ENCODE measurements around the gene OLA1.
A peak's percentile ranks its signal among the peaks of the same experiment; 100 is the strongest.

OLA1 gene

GRCh38 chr2:174059884-174060244 lies 188.5 kb downstream of the OLA1 start:
- no peak for DNase-seq

DNA sequence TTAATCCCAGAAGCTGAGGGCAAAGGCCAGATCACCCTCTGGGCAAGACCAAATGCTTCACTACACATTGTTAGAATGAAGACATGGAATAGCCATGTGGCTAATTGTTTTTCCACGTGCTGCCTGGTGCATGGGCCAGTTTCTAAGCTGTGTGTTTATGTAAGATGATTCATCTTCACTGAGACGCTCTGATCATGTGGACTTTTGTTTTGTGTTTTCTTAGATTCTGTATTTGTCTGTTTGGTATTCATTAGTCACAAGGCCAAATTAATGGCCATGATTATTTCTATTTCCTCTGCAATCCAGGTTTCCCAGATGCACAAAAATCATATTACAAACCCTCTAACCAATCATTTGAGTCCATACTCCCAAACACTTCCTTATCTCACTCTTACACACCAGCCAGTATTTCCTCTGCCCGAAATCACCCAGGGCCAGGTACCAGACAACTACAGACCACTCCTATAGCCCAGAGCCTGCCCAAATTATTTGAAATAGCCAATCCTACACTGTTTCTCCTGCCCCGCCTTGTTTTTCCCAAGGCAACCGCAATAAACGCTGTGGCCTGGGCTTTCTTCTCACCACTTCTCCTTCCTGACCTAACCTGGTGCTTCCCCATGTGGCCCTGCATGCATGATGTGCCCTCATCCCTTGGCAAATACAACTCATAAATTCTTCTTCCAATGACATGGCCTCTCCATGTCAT lies 189.0 kb downstream of the OLA1 start:
- DNase-seq = no peak

DNA sequence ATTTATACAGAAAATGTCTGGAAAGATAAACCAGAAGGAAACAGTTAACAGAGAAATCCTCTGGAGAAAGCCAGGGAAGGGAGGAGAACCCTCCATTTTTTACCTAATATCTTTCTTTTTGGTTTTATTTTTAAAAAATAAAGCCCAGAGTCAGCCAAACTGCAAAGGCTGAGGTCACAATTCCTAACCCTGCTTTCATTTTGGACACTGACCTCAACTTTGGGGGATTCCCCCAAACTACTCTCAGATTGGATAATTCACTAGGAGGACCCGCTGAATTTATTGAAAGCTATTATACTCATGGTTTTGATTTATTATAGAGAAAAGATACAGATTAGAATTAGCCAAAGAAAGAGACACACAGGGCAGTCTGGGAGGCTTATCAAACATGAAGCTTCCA lies 189.9 kb downstream of the OLA1 start:
- no peak for DNase-seq

GRCh38 chr2:174058026-174058425 lies 190.3 kb downstream of the OLA1 start:
- DNase-seq = no peak

DNA sequence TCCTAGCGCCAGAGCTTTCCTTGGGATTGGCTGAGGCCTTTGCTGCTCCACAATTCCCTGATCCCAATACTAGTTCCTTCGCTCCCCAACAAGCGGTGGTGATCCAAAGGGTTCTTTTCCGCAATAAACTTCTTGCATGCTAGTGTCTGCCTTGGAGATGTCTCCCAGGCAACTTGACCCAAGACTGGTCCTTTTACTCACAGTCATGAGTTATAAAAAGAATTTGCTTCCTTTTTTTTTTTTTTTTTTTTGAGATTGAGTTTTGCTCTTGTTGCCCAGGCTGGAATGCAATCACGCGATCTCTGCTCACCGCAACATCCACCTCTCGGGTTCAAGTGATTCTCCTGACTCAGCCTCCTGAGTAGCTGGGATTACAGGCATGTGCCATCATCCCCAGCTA lies 193.4 kb downstream of the OLA1 start:
- no peak for DNase-seq

DNA sequence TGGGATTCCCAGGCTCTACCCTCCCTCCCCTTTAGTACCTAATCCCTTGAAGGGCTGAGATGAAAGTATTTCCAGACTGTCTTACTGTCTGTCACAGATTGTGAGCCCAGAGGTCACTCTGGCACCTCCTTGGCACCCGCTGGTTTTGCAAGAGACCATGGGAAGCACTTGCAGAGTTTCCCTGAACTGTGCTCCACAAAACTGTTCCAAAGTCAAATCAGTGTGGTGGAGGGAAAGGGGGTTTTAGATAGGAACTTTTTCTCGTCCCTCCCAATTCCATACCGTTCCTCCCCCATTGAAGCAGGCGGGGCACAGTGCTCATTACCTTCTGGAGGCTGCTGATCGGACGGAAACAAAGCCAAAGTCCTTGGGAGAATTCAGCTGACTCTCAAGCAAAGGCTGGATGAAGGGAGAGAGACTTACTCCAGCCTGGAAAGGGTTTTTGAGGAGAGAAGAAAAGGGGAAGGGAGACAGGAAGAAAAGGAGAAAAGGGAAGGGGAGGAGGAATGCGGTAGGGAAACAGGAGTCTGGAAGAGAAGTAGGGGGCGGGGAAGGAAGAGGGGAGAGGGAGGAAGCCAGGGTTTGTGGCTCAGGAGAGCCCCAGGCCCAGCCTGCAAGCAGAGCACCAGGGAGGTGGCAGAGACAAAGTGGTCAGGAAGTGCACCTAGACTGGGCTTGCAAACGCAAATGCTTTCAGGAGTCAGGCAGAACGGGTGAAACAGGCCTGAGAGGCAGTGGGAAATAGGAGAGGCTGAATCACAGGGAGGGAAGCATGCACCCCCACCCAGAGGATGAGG lies 194.8 kb downstream of the OLA1 start:
- no peak for DNase-seq

DNA sequence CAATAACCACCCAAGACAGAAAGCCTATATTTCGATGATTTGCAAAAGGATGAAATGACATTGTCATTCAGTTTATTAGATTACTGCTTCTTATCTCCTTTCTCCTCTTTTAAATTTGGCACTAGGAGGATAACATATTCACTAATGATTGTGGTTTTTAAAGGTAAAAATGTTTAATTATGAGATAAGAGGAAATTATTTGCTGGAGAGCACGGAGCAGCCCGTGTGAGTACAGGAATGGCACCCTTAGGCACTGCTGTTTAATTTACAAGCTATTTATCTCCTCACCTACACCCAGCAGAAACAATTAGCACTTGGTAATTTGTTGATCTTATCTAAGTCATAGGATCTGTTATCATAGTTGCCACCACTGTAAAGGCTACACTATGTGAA lies 195.8 kb downstream of the OLA1 start:
- DNase-seq = no peak

DNA sequence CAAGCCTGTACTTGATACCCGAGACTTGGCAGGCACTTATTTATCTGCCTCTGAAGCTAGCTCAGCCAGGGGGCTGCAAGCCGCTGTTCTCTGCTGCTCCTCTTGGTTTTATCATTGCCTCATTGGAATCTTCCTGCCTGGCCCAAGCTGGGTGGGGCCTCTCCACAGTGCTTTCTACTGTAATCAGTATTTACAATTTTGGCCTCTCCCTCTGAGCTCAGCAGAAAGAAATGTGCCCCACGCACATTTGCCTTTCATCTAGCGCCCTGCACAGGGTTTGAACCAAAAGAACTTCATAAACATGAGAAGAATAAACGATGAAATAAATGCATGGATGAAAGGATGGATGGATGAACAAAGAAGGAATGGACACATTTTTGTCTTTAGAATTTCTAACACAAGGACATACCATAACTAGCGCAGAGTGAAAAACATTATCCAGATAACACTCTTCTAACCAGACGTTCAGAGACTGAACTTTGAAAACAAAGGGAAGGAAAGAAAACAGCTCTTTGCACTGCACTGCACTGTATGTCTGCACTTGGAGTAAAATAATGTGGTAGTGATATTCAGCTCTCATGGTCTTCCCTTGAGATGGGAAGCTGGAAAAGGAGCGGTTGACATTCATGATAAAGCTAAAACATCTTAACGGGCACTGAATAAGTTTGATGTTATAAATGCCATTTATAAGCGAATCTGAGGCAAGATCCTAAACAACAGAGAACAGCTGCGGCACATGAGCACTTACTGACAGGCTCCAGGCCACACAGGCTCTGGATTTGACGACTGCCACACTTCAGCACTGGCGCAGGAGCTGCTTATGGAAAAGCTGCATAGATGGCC lies 196.4 kb downstream of the OLA1 start:
- no peak for DNase-seq

DNA sequence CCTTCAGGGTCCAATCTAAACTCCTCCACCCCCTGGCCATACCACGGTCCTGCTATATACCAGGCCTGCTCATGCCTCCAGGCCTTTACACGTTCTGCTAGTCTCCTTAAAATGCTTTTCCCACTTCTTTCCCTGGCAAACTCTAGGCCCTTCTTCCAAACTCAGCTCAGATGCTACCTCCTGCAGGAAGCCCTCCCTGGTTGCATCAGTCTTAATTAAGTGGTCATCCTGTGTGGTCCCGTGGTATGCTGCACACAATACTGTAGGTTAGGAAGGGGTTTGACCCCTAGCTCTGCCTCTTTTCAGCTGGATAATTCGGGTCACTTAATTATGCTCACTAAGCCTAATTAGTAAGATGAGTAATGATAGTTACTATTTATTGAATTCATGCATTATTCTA lies 197.3 kb downstream of the OLA1 start:
- DNase-seq = no peak

GRCh38 chr2:174049895-174050294 lies 198.4 kb downstream of the OLA1 start:
- no peak for DNase-seq

- no peak for DNase-seq
Observed at GRCh38 chr2:174048243-174048642, 200.1 kb downstream of the OLA1 start.

- DNase-seq = no peak
Observed at GRCh38 chr2:174047746-174048145, 200.6 kb downstream of the OLA1 start.

DNA sequence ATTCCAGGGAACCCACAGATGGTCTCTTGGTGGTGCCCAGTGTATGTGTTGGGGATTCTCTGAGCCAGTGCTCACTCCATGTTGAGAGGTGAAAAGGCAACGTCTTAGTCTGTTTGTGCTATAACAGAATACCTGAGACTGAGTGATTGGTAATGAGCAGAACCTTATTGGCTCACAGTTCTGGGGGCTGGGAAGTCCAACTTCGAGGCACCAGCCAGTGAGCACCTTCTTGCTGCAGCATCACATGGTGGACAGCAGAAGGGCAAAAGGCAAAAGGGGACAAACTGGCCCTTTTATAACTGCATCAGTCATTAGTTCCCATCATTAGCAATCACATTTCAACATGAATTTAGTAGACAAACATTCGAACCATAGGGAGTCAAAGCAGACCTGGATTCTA lies 202.2 kb downstream of the OLA1 start:
- no peak for DNase-seq

DNA sequence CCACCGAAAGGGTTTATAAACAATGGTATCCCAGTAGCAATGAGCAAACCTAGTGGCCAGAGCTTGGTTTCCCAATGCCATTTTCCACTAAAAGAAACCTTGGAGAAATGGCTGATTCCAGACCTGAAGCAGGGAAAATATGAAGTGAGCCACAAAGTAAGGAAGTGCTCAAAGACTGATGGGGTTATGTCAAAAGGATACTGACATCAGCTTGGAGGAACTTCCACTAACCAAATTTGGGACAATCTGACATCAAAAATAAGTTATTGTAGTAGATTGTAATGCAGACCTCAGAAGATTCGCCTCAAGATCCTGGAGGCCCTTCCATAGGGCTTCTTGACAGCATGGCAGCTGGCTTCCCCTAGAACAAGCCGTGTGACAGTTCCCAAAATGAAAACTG lies 203.8 kb downstream of the OLA1 start:
- DNase-seq = no peak

- no peak for DNase-seq
Observed at GRCh38 chr2:174040417-174040701, 208.0 kb downstream of the OLA1 start.

DNA sequence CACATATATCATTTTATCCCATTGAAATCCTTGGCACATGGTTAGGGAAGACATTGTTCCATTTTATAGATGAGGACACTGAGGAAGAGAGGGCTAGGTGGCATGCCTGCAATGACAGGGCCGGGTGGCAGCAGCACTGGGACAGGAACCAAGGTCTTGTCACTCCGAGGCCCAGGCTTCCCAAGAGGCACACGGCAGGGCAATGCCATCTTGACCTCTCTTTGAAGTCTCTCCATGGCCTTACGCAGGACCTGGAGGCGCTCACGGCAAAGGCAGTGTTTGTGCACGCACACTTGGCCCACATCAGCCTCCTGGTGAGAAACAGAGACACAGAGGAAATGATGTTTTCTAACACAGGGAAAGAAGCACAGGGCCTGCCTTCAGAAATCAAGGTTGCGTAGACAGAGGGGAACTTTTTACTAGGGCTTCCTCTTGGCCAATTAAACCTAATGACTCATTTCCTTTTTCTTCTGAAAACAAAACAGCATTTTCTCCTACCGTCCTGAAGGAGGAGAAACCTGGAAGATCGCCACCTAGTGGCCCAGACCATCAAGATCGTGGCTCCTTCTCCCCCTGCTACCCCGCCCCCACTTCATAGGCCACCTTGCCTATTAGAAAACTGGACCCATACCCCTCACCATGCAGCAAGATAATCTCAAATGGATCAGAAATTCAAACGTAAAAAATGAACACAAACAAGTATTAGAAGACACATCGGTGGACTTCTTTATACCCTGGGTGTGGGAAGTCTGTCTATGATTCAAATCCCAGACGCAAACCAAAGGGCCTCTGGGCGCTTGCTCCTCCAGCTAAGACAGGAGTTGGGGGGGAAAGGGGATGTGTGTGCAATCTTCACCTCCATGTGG lies 208.5 kb downstream of the OLA1 start:
- DNase-seq = peak; percentile 92

DNA sequence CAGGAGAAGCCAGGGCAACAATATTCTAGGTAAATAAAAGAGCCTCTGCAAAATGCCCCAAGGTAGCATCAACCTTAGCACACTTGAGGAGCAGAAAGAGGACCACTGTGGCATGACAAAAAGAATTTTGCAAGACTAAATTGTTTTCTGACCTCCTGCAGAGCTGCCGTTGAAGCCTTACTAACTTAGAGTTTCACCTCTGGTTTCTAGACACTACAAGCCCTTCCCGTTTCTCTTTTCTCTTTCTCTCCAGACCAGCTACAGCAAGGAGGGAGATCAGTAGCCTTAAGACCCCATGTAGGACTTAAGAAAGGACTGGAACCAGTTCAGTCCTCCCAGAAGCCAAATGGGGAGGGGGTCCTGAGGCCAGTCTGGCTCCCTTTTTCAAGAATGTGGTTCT lies 209.9 kb downstream of the OLA1 start:
- no peak for DNase-seq

DNA sequence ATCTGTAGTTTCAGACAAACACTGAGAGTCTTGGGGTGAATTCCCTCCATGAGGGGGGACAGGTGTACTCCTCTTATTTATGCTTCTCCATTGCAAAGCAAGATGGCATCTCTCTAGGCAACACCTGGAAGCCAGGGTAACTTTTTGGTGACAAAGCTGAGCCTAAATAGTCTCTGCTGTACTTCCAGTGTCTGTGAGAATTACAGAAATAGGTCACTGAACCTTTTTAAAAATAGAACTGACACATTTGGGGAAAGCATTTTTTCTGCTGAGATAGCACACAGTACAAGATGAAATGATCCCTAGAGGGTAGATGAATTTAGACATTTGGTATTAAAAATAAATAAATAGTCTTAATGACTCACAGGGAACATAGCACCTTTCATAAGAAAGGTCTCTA lies 211.5 kb downstream of the OLA1 start:
- no peak for DNase-seq

GRCh38 chr2:174035981-174036742 lies 212.2 kb downstream of the OLA1 start:
- no peak for DNase-seq

- no peak for DNase-seq
Observed at GRCh38 chr2:174035117-174035635, 213.2 kb downstream of the OLA1 start.

- no peak for DNase-seq
Observed at GRCh38 chr2:174033163-174033550, 215.2 kb downstream of the OLA1 start.

- DNase-seq = no peak
Observed at GRCh38 chr2:174031226-174031625, 217.1 kb downstream of the OLA1 start.

Data from activated CD8-positive, alpha-beta memory T cell treated with anti-CD3 and anti-CD28 coated beads for 24 hours (primary cell).